Measurements from ENCODE around the gene NCAM1. TPM values are rescaled to one million over a fixed set of nuclear protein-coding genes. Genes with fewer than 3 reads are reported as not detected.

Gene NCAM1
- polyA plus RNA-seq, 2 of the 4 experiments (the other 2 are of a cell fraction), result 0.01 to 0.12 TPM

- H3K4me3 ChIP-seq, result no peak overlapping the region
- FAIRE-seq, result no peak
- POLR2A ChIA-PET, result no interaction called here
- 52% methylated on average over 4 of the region's 4 CpGs for WGBS (ENCODE audit: missing lambda C conversion rate)
- no peaks in the 10 kb centered on the region for H3K4me1 ChIP-seq
- H3K4me2 ChIP-seq, result no peak overlapping the region
- TF ChIP-seq JUN (IDR thresholded peaks at IDR 0.05) (no peak), RFX5 (IDR thresholded peaks at IDR 0.05) (no peak), MYC (IDR thresholded peaks at IDR 0.05; ENCODE audit: borderline replicate concordance, low read length) (no peak), REST (IDR thresholded peaks at IDR 0.05) (no peak), NPAS2 (CRISPR knock-in tag; IDR thresholded peaks at IDR 0.05; ENCODE audit: borderline replicate concordance) (no peak), MAX (IDR thresholded peaks at IDR 0.05) (no peak), FOXS1 (CRISPR knock-in tag; IDR thresholded peaks at IDR 0.05) (no peak), CBX2 (IDR thresholded peaks at IDR 0.05; ENCODE audit: borderline replicate concordance, low read depth) (no peak), CEBPB (IDR thresholded peaks at IDR 0.05) (no peak), HOXA7 (CRISPR knock-in tag; IDR thresholded peaks at IDR 0.05) (no peak), CHD4 (IDR thresholded peaks at IDR 0.05; ENCODE audit: borderline replicate concordance) (no peak)
- CTCF ChIA-PET, result no interaction called here
- no peak for ATAC-seq
- no peaks in the 10 kb centered on the region for H3K9me3 ChIP-seq
- no peak for DNase-seq (ENCODE audit: low read depth in 1 of 2, low spot score in 1 of 2)
- no peak overlapping the region for H3K27ac ChIP-seq
These were observed 126.5 kb downstream of the NCAM1 start for GRCh38 chr11:113087706-113088105.

- ChIA-PET CTCF (no interaction called here), POLR2A (no interaction called here)
- Histone ChIP-seq H3K4me1 (no peaks in the 10 kb centered on the region), H3K27ac (no peak overlapping the region), H3K9me3 (no peaks in the 10 kb centered on the region), H3K4me2 (no peak overlapping the region), H3K4me3 (no peak overlapping the region)
- TF ChIP-seq PBX3 (IDR thresholded peaks at IDR 0.05), result no peak
- TF ChIP-seq HMGXB4 (CRISPR knock-in tag; IDR thresholded peaks at IDR 0.05; ENCODE audit: borderline replicate concordance), result no peak
- ATAC-seq (no peak), DNase-seq (ENCODE audit: low read depth in 1 of 2, low spot score in 1 of 2) (no peak), FAIRE-seq (no peak)
- 14% methylated on average over 4 of the region's 4 CpGs for WGBS (ENCODE audit: missing lambda C conversion rate)
These were observed 129.7 kb downstream of the NCAM1 start for GRCh38 chr11:113090716-113091480.

GRCh38 chr11:113091481-113091780, 130.2 kb downstream of the NCAM1 start:
- Histone ChIP-seq H3K4me1 (no peaks in the 10 kb centered on the region), H3K4me3 (no peak overlapping the region), H3K4me2 (no peak overlapping the region), H3K27ac (no peak overlapping the region), H3K9me3 (no peaks in the 10 kb centered on the region)
- FAIRE-seq (no peak), DNase-seq (ENCODE audit: low read depth in 1 of 2, low spot score in 1 of 2) (no peak), ATAC-seq (no peak)
- 6% methylated on average over 1 of the region's 1 CpG for WGBS (ENCODE audit: missing lambda C conversion rate)
- no peak for TF ChIP-seq HDAC2 (IDR thresholded peaks at IDR 0.05)
- TF ChIP-seq MAFK (IDR thresholded peaks at IDR 0.05; ENCODE audit: partially characterized antibody), result no peak
- TF ChIP-seq RARB (CRISPR knock-in tag; IDR thresholded peaks at IDR 0.05), result no peak
- TF ChIP-seq MAX (IDR thresholded peaks at IDR 0.05), result no peak
- CTCF ChIA-PET, result no interaction called here
- POLR2A ChIA-PET, result no interaction called here

Measured in A549 (cell line).